Activated T-cell treated with anti-CD3 and anti-CD28 coated beads, Interleukin-2, amount 50 U/mL, for 1 hour (primary cell): ENCODE results near the gene RRBP1.

Source experiments
- DNase-seq: peaks from one replicate; pipeline ENCODE4 v3.0.0-alpha.2; 2020

The RRBP1 gene

DNA sequence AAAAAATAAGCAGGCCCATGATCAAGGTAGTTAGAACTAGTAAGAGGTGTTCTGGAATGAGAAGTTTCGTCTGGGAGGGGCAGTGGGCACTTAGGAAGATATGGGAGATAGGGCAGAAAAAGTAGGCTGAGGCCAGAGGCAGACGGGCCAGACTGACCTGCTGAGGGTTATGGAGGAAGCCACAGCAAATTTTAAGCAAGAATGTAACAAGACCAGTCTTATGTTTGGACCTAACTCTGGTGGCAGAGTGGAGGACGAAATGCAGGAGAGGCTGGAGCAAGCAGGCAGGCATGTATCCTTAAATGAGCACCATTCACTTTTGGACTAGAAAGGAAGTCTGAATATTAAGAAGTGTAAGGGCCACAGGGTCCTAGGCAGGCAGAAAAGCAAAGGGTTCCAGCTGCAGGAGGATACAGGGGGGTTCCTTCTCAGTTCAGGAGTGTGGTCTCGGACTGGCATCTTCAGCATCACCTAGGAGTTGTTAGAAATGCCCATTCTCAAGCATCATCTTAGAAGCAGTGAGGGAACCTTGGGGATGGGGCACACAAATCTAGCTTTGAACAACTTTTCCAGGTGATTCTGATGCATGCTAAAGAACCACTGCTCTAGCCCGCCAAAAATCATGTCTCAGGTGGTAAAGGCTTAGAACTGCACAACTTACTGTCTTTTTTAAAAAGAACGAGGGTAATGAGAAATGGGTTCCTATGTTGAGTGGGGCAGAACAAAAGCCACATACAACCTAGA, 113.8 kb downstream of the RRBP1 start:
- DNase-seq: no peak

DNA sequence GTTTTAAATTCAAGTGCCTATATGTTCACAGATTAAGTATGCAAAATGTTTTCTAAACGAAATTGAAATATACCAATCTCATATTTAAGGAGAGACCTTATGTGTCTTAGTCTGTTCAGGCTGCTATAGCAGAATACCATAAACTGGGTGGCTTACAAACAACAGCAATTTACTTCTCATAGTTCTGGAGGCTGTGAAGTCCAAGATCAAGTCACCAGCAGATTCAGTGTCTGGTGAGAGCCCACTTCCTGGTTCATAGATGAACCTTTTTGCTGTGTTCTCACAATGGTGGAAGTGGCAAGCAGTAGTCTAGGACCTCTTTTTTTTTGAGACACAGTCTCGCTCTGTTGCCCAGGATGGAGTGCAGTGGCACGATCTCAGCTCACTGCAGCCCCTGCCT, 115.7 kb downstream of the RRBP1 start:
- DNase-seq: no peak

DNA sequence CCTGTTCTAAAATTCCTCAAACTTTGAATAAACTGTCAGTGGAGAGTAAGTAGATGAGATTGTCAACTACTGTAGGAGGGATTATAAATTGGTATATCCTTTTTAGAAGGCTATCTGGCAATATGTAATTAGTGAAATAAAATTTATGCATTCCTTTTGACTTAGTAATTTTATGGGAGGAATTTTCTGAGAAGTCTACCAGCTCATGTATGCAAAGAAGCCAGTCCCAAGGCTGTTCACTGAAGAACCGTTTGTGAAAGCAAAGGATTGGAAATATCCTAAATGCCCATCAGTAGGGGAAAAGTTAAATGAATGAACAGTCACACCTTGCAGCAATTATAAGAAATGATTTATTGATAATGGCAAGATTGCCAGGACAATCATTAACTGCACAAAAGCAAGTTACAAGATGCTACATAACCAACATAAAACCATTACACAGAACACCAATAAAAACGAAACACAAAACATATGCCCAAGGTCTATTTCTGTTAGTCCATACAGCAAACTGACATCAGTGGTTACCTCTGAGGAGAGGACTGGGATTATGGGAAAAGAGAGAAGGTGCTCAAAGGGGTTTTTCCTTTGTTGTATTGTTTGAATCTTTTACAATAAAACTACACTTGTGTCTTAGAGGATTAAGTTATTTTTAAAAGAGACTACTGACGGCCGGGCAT, 116.7 kb downstream of the RRBP1 start:
- no peak for DNase-seq
